Retinal pigment epithelial cell (primary cell): ENCODE results near the gene NLRP5.

ENCODE experiments used
- DNase-seq: peaks from one replicate; pipeline ENCODE4 v3.0.0-alpha.2; 2010; ENCODE audit warnings: low read depth
- H3K4me3 ChIP-seq: 2 replicates; pipeline ENCODE4 v1.5.1; 2011; ENCODE audit warnings: mild to moderate bottlenecking, low read length, control low read depth, moderate library complexity
- TF ChIP-seq, protein P1 (sequence below): conservative IDR thresholded peaks from 2 replicates; pipeline ENCODE4 v1.5.1; 2011; ENCODE audit warnings: low read depth, low read length, control low read depth, inconsistent platforms

The NLRP5 gene

DNA sequence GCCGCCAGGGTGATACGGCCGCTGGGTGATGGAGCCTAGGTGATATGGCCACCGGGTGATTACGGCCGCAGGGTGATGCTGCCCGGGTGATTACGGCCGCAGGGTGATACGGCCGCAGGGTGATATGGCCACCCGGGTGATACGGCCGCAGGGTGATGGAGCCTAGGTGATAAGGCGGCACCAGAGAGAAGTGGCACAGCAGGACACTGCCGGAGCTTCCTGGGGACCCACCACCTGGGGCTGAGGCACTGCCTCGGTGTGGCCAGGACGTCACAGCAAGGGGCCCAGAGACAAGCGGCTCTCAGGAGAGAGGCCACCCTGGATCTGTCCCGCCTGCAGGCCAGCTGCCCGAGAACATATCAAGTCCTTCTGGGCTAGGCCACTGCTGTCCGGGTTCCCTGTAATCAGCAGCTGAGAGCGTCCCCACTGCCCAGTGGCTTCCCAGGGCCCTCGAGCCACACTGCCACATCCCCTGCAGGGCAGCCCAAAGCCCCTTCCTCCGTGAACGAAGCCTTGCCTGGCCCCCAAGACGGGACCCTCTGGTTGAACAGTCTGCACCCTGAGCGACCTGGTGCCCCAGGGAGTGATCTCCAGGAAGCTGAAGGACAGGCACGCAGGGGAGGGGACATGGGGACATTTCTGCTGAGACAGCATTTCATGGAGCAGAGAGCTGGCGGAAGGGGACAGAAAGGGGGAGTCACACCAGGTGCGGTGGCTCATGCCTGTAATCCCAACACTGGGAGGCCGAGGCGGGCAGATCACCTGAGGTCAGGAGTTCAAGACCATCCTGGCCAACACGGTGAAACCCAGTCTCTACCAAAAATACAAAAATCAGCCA lies 112.4 kb downstream of the NLRP5 start:
- no peak for DNase-seq
- no peak overlapping the region for H3K4me3 ChIP-seq
- TF ChIP-seq, protein P1, sequence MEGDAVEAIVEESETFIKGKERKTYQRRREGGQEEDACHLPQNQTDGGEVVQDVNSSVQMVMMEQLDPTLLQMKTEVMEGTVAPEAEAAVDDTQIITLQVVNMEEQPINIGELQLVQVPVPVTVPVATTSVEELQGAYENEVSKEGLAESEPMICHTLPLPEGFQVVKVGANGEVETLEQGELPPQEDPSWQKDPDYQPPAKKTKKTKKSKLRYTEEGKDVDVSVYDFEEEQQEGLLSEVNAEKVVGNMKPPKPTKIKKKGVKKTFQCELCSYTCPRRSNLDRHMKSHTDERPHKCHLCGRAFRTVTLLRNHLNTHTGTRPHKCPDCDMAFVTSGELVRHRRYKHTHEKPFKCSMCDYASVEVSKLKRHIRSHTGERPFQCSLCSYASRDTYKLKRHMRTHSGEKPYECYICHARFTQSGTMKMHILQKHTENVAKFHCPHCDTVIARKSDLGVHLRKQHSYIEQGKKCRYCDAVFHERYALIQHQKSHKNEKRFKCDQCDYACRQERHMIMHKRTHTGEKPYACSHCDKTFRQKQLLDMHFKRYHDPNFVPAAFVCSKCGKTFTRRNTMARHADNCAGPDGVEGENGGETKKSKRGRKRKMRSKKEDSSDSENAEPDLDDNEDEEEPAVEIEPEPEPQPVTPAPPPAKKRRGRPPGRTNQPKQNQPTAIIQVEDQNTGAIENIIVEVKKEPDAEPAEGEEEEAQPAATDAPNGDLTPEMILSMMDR = no peak

DNA sequence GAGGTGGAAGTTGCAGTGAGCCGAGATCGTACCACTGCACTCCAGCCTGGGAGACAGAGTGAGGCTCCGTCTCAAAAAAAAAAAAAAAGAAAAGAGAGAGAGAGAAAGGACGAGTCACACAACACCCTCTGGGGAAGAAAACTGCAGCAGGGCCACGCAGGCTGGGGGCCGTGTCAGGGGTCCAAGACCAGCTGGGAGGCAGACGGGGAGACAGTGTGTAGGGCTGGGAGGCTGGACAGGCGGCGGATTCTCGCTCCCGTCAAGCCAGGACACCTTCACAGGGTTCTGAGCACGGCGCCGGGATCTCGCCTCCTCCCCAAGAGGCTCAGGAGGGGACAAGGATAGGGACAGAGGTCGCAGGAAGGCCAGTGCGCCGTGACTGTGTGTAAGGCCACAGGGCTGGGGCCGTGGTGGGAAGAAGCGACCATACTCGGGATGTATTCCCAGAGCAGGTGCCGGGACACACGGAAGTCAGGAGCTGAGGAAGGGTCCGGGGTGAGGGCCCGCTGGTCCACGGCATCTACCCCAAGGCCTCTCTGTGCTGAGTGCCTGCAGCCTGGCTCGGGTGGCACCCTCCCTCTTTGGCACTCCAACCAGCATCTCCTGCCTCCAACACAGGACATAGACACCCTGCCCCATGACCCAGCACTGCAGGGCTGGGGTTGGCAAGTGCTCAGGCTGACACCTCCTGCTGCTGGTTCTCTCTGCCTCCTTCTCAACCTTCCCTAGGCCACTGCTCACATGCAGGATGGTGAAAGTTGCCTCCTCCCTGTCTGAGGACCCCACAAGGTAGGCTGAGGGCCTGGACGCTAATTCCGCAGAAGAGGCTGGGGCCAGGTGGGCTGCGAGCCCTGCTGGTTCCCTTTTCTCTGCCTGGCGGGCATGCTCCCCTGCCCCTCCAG lies 113.3 kb downstream of the NLRP5 start:
- DNase-seq = no peak
- H3K4me3 ChIP-seq = no peak overlapping the region
- TF ChIP-seq, protein P1 = no peak

DNA sequence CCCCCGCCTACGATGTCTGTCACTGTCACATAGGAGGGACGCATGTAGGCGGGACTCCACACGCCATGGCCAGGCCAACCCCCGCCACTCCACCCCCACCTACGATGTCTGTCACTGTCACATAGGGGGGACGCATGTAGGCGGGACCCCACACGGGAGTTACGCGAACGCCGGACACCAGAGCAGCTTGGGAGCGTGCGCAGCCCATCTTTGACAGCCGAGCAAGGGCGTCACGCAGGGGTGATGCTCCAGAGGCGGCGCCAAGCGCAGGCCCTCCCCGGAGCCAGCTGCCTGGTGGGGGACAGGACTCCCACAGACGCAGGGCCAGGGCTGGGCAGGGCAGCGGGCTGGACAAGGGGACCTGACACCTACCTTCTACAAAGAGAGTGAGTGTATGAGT lies 114.5 kb downstream of the NLRP5 start:
- no peak for DNase-seq
- TF ChIP-seq, protein P1 = no peak
- no peak overlapping the region for H3K4me3 ChIP-seq

DNA sequence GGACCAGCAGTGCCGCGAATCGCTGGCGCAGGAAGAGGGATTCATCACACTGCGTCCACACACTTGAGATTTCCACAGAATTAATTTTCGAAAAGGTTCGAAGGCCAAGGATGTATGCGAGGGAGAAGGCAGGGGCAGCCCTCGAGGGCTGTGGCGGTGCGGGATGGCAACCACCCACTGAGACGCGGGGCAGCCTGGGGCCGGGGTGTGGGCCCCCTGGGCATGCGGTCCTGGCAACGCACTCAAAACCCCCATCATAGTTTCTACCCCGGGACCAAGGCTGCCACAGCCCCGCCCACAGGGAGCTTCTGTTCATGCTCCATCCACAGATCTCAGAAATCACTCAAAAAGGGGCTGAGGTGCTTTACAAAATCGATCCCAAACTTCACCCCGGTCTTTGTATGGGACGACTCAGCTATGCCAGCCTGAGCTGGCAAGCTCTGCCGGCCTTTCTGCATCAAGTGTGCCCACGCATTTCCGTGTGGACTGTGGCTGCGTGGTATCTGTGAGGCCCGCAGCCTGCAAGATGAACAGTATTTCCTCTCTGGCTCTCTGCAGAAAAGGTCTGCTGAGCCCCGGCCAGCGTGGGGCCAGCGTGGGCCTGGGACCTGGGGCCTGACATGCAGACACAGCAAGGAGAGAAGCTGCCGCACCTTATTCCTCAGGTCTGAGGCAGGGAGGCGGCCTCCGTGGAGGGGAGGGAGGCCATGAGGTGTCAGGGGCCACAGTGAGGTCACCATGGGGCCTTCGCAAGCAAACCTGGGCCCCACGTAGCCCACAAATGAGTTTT lies 115.4 kb downstream of the NLRP5 start:
- TF ChIP-seq, protein P1 = no peak
- no peak for DNase-seq
- no peak overlapping the region for H3K4me3 ChIP-seq

DNA sequence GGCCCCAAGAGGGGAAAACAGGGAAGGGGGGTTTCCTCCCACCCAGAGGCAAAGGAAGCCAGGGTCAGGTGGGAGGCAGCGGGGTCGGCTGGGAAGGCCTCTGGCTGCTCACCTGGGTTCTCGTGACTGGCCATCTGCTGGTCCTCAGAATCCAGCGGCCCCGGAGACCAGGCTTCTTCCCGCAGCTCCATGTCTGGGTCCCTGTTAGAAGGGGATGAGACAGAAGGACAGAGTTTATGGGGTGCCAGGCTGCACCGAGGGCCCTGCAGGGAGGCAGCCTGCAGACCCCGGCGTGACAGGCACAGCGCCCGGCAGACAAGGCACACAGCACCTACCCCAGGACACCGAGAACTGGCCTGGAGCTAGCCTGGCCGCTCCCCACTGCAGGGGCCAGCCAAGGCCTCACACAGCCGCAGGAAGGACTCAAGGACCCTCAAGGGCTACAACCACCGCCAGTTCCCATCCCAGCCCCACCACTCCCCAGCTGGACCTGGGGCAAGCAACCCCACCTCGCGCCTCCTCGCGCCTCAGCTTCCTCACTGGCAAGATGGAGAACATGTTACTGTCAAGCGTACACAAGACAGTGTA lies 116.5 kb downstream of the NLRP5 start:
- TF ChIP-seq, protein P1 = no peak
- no peak overlapping the region for H3K4me3 ChIP-seq
- DNase-seq = no peak

DNA sequence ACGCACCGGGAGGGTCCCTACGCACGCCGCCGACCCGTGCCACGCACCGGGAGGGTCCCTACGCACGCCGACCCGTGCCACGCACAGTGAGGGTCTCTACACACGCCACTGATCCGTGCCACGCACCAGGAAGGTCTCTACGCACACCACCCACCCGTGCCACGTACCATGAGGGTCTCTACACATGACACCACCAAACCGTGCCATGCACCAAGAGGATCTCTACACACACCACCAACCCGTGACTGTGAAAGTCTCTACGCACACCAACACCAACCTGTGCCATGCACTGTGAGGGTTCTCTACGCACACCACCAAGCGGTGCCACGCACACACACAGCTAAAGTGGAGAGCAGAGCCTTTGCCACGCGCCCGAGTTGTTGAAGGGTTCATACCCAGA lies 117.8 kb downstream of the NLRP5 start:
- no peak for DNase-seq
- no peak overlapping the region for H3K4me3 ChIP-seq
- TF ChIP-seq, protein P1 = no peak
